ENCODE data around the gene TSPAN18. TPM values are rescaled to one million over a fixed set of nuclear protein-coding genes. Genes with fewer than 3 reads are reported as not detected.

TSPAN18 gene
- total RNA-seq, 1 experiment from 2014 or later: 31.5 TPM

DNA sequence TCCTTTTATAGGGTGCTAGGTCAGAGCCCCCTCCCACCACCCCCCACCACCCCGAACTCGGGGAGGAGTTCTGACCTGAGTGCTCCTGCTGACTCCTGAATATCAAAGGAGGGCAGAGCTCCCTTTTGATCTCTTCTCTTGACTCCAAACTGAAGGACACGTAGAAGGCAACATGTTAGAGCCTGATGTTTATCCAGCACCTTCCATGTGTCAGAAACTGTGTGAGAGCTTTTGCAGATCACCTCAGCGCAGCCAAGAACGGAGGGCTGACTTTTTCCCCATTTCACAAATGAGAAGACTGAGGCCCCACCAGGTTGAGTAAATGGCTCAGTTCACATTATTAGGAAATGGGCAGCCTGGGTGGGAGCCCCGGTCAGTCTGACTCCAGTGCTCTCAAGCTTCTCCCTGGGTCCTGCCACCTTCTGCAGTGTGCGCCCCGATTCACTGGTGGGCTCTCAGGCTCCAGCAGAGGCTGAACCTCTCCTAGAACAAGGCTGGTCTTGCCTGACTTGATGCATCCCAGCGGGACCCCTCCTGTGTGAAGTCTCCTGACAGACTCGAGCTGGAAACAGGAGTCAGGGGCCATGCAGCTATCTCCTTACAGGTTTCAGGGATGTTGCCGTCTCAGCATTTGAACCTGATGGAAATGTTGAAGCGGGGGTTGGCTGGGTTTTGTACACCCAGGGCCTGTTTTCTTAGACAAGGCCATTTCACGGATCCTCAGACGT lies 98.5 kb downstream of the TSPAN18 start:
- Histone ChIP-seq H3K27ac (no peak overlapping the region), H3K9me3 (replicated peaks) (no peaks in the 10 kb centered on the region), H3K4me3 (no peak overlapping the region), H3K36me3 (no peaks in the 10 kb centered on the region), H3K27me3 (no peaks in the 10 kb centered on the region), H3K4me1 (no peaks in the 10 kb centered on the region)
- no peak for DNase-seq

DNA sequence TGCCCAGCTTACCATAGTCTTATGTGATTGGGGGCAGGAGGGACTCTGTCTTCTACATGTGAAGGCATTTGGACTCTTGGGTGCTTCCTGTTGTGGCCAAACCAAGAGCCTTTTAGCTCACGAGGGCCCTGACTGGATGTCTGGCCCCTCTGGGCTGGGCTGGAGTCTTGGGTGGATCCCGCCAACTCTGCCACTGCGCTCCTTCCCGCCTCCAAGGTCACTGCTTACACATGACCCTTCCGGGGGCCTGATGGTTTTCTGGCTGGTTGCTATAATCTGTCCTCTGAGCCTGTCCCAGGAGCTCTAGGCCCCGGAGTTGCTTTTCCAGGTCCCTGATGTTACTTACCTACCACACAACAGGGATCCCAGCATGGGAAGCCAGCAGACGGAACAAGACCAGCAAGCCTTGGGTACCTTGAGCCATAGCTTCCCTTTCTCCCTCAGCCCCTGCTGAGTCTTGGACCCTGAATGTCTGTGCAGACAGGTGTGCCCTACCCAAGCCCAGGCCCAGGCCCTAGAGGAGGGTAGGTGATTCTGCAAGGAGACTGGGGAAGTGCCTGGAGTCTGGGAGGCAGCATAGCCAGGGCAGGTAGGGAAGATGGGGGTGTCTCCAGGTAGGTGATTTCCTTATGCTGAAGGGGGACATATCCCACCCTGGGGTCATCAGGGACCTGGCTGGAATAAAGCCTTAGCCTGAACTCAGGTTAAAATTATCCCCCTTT lies 100.3 kb downstream of the TSPAN18 start:
- no peak for DNase-seq
- Histone ChIP-seq H3K27me3 (no peaks in the 10 kb centered on the region), H3K9me3 (replicated peaks) (no peaks in the 10 kb centered on the region), H3K36me3 (no peaks in the 10 kb centered on the region), H3K27ac (no peak overlapping the region), H3K4me3 (no peak overlapping the region), H3K4me1 (peaks cover 2% of the 10 kb centered on the region)

GRCh38 chr11:44828296-44828695 lies 101.5 kb downstream of the TSPAN18 start:
- no peak overlapping the region for H3K4me3 ChIP-seq
- no peaks in the 10 kb centered on the region for H3K9me3 ChIP-seq (replicated peaks)
- no peaks in the 10 kb centered on the region for H3K36me3 ChIP-seq
- H3K4me1 ChIP-seq: peaks cover 12% of the 10 kb centered on the region
- no peaks in the 10 kb centered on the region for H3K27me3 ChIP-seq
- no peak for DNase-seq
- no peak overlapping the region for H3K27ac ChIP-seq

DNA sequence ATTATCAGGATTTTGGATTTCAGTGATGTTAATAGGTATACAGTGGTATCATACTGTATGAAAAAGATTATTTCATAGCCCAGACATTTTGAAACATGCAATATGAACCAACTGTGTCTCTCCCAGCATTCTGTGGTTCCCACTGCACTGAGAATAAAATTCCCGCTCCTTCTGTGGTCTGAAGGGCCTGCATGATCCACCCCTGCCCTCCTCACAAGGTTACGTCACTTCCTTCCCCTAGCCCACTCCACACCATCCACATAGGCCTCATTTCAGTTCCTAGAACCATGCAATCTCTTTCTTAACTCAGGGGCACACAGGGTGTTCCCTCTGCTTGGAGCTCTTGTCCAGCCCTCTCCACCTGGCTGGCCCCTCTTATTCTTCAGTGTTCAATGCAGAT lies 103.1 kb downstream of the TSPAN18 start:
- Histone ChIP-seq H3K4me1 (peaks cover 12% of the 10 kb centered on the region), H3K4me3 (no peak overlapping the region), H3K27ac (no peak overlapping the region), H3K36me3 (no peaks in the 10 kb centered on the region), H3K27me3 (no peaks in the 10 kb centered on the region), H3K9me3 (replicated peaks) (no peaks in the 10 kb centered on the region)
- DNase-seq: no peak

DNA sequence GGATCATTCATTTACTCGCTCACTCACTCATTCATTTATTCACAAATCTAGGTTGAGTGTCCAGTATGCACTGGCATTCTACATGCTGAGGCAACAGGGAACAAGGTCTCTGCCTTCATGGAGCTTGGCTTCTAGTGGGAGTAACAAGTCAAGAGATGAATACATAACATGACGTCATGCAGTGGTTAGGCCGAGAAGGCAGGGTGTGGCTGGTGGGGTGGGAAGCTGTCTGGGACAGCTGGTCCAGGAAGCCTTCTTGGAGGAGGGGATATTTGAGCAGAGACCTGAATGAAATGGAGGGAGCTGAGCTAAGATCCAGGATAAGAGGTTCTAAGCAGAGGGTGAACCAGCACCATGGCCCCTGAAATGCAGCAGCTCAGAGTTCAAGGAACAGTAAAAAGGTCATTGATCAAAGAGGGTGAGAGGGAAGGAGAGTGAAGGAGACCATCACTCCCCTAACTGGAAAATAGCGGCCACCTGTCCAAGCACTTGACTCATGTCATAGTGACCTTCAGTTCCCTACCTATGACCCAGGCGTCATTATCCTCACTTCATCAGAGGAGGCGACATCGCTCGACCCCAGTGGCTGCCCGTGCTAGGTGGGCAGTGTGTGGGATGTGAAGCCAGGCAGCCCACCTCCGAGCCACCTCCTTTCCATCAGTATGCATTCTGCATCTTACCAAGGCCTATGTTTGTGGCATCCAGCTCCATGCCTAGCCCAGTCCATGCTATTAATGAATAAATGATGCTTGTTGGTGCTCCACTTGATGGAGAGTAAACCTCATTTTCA lies 105.0 kb downstream of the TSPAN18 start:
- Histone ChIP-seq H3K36me3 (no peaks in the 10 kb centered on the region), H3K9me3 (replicated peaks) (no peaks in the 10 kb centered on the region; the same call in 1 of the 2 replicates), H3K27ac (peak overlapping the region; percentile 19; the same call in 1 of the 2 replicates), H3K27me3 (no peaks in the 10 kb centered on the region), H3K4me3 (no peak overlapping the region), H3K4me1 (peaks cover 12% of the 10 kb centered on the region)
- DNase-seq: peak; percentile 27 to 39

DNA sequence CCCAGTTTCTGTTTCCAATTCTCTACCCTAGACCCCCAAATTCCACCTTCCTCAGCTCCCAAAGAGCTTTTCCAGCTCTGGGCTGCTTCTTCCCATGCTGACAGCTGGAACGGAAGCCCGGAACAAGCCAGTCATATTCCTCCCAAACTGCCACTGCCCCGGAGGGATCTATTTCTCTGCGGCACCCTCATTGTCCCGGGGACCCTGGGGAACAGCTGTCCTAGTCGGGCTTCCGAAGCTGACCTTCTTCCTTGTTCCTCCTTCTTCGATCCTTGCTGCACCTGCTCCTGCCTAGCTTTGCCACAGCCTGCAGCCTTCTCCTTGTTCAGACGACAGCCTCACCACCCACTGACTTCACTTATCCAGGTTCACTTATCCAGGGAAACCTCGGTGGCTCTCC lies 105.7 kb downstream of the TSPAN18 start:
- H3K4me1 ChIP-seq: peaks cover 12% of the 10 kb centered on the region
- H3K27me3 ChIP-seq: no peaks in the 10 kb centered on the region
- no peaks in the 10 kb centered on the region for H3K36me3 ChIP-seq
- DNase-seq: peak; percentile 79 to 91
- H3K9me3 ChIP-seq (replicated peaks): no peaks in the 10 kb centered on the region; the same call in 1 of the 2 replicates
- peak overlapping the region; percentile 25 for H3K27ac ChIP-seq
- H3K4me3 ChIP-seq: no peak overlapping the region

GRCh38 chr11:44833221-44833876 lies 106.6 kb downstream of the TSPAN18 start:
- Histone ChIP-seq H3K36me3 (no peaks in the 10 kb centered on the region), H3K27me3 (no peaks in the 10 kb centered on the region), H3K9me3 (replicated peaks) (no peaks in the 10 kb centered on the region; the same call in 1 of the 2 replicates), H3K4me1 (peaks cover 12% of the 10 kb centered on the region), H3K27ac (no peak overlapping the region), H3K4me3 (no peak overlapping the region)
- no peak for DNase-seq

DNA sequence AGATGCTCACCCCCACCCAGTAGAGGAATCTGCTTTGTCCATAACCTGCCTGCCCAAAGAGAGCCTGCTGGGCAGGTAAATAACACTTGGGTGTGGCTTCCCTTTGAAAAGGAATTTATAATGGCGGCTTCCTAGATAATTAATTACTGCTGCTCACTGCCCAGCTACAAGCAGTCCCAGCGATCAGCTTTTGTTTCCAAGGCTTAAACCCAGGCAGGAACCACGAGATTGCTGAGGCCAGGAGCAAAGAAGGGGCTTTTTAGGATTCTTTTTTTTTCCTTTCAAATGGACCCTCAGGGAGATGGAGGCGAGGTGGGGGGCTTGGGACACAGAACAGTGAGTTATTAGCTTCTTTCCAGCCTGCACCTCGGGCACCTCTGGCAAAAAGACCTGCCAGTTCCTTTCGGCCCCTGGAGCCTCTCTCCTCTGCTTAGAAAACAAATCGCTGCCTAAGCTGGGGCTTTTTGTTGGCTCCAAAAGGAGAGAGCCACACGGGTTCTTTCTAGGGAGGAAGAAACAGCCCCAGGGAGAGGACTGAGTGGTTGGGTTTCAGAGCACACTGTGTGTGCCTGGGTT lies 107.2 kb downstream of the TSPAN18 start:
- H3K4me3 ChIP-seq: no peak overlapping the region
- H3K27ac ChIP-seq: no peak overlapping the region
- H3K27me3 ChIP-seq: no peaks in the 10 kb centered on the region
- DNase-seq: no peak
- no peaks in the 10 kb centered on the region for H3K36me3 ChIP-seq
- peaks cover 12% of the 10 kb centered on the region for H3K4me1 ChIP-seq
- no peaks in the 10 kb centered on the region; the same call in 1 of the 2 replicates for H3K9me3 ChIP-seq (replicated peaks)

DNA sequence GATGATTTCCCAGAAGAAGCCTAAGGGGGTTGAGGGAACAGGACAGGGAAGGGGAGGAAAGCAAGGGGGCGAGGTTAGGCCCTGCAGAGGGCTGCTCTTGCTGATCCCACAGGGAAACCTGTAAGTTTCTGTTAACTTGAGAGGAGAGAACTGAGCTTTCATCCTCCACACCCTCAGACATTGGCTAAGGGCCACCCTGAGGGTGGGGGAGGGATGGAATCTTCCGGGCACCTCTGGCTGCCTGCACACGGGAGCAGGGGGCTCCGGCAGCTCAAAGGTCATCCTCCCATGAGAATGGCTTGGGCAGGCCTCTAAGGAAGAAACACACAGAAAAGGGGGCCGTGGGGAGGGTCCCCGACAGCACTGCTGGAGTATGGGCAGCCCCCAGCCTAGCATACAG lies 108.1 kb downstream of the TSPAN18 start:
- Histone ChIP-seq H3K27ac (no peak overlapping the region), H3K9me3 (replicated peaks) (no peaks in the 10 kb centered on the region; the same call in 1 of the 2 replicates), H3K4me1 (peaks cover 12% of the 10 kb centered on the region), H3K36me3 (no peaks in the 10 kb centered on the region), H3K4me3 (no peak overlapping the region), H3K27me3 (no peaks in the 10 kb centered on the region)
- no peak for DNase-seq

DNA sequence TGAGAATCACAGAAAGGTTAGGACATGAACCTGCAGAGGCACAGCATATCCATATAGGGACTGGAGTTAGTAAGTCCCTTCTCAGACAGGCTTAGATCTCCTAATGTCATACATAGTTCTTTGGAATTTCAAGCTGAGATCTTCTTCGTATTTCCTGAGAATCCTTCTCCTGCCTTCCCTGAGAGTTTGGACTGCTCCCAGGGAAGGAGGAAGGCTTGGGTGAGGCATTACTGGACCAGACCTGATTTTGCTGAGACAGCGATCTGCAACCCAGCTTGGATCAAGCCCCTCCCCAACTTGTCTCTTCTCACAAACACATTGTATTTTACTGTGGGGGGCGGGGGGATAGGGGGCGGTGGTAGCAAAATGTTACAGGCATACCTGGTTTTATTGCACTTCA lies 108.5 kb downstream of the TSPAN18 start:
- H3K4me1 ChIP-seq: peaks cover 12% of the 10 kb centered on the region
- no peaks in the 10 kb centered on the region; the same call in 1 of the 2 replicates for H3K9me3 ChIP-seq (replicated peaks)
- no peak overlapping the region for H3K4me3 ChIP-seq
- no peak for DNase-seq
- H3K27me3 ChIP-seq: no peaks in the 10 kb centered on the region
- no peaks in the 10 kb centered on the region for H3K36me3 ChIP-seq
- no peak overlapping the region for H3K27ac ChIP-seq

DNA sequence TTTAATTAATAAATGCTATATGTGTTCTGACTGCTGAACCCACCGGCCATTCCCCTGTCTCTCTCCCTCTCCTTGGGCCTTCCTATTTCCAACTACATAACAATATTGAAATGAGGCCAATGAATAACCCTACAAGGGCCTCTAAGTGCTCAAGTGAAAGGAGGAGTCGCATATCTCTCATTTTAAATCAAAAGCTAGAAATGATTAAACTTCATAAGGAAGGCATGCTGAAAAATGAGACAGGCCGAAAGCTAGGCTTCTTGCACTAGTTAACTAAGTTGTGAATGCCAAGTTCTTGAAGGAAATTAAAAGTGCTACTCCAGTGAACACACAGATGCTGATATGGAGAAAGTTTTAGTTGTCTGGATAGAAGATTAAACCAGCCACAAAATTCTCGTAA lies 109.2 kb downstream of the TSPAN18 start:
- H3K4me3 ChIP-seq: no peak overlapping the region
- DNase-seq: no peak
- no peaks in the 10 kb centered on the region; the same call in 1 of the 2 replicates for H3K9me3 ChIP-seq (replicated peaks)
- peaks cover 12% of the 10 kb centered on the region for H3K4me1 ChIP-seq
- no peaks in the 10 kb centered on the region for H3K36me3 ChIP-seq
- H3K27me3 ChIP-seq: no peaks in the 10 kb centered on the region
- H3K27ac ChIP-seq: no peak overlapping the region

DNA sequence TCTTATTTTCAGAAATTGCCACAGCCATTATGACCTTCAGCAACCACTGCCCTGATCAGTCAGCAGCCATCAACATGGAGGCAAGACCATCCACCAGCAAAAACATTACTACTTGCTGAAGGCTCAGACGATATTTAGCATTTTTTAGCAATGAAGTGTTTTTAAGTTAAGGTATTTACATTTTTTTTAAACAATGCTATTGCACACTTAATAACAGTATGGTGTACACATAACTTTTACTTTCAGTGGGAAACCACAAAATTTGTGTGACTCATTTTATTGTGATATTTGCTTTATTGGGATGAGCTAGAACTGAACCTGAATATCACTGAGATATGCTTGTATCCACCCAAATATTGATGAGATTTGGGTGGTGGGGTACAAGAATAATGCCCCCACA lies 110.9 kb downstream of the TSPAN18 start:
- Histone ChIP-seq H3K27me3 (no peaks in the 10 kb centered on the region), H3K9me3 (replicated peaks) (no peaks in the 10 kb centered on the region; the same call in 1 of the 2 replicates), H3K27ac (no peak overlapping the region), H3K4me3 (no peak overlapping the region), H3K36me3 (no peaks in the 10 kb centered on the region), H3K4me1 (peaks cover 4% of the 10 kb centered on the region; the same call in 1 of the 2 replicates)
- no peak for DNase-seq

DNA sequence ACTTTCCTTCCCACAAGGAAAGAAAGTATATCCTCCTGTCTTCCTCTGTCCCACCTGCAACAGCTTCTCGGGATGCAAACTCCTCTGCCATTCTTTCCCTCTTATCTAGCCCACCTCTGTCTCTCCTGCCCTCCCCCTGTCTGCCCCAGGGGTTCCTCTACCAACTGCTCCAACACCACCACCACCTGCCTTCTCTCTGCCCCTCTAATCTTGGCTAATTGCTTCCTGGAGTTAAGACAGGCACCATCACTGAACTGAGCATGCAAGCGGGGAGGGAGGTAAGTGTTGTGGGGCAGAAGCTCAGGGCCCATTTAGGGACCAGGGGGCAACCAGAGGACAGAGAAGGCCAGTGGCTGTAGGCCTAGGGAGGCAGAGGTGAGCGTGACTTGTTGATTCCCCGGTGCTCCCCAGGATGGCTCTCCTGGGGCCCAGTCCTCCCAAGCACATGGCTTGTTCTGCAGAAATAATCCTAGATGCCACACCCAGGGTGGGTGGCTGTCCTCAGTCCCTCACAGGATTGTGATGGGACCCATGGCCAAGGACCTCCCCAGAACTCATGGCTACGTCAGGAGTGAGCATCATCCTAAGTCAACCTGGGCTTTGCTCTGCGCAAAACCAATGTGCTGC lies 112.8 kb downstream of the TSPAN18 start:
- Histone ChIP-seq H3K27me3 (no peaks in the 10 kb centered on the region), H3K4me3 (no peak overlapping the region), H3K9me3 (replicated peaks) (peaks cover 4% of the 10 kb centered on the region), H3K4me1 (no peaks in the 10 kb centered on the region), H3K27ac (no peak overlapping the region), H3K36me3 (peaks cover 4% of the 10 kb centered on the region)
- DNase-seq: no peak

DNA sequence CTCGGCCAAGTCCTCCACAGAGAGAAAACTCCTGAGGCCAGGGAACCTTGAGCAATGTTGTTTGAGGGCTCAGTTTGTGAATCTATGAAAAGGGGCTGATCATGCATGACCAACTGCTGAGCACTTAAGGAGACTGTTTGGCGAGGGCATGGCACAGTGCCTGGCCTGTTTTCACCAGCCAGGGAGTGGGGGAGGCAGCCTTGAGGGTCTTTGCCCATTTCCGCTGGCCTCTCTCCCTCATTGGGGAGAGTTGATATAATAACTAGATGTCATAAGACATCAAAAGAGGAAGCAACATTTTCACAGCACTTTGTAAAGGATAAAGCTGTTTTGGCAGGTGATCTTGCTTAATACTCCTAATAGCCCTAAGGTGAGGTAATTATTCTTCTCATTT lies 113.3 kb downstream of the TSPAN18 start:
- no peak for DNase-seq
- H3K27ac ChIP-seq: no peak overlapping the region
- no peak overlapping the region for H3K4me3 ChIP-seq

More for the DNA sequence above, 113.3 kb downstream of the TSPAN18 start:
- H3K4me1 ChIP-seq: no peaks in the 10 kb centered on the region
- H3K36me3 ChIP-seq: peaks cover 9% of the 10 kb centered on the region
- no peaks in the 10 kb centered on the region for H3K27me3 ChIP-seq
- peaks cover 7% of the 10 kb centered on the region for H3K9me3 ChIP-seq (replicated peaks)

All from SJCRH30 (cell line).